ENCODE measurements around the gene JPH3. TPM values are rescaled to one million over a fixed set of nuclear protein-coding genes. Genes with fewer than 3 reads are reported as not detected.

The JPH3 gene
- total RNA-seq, 1 experiment from 2014 or later = 32.7 TPM

DNA sequence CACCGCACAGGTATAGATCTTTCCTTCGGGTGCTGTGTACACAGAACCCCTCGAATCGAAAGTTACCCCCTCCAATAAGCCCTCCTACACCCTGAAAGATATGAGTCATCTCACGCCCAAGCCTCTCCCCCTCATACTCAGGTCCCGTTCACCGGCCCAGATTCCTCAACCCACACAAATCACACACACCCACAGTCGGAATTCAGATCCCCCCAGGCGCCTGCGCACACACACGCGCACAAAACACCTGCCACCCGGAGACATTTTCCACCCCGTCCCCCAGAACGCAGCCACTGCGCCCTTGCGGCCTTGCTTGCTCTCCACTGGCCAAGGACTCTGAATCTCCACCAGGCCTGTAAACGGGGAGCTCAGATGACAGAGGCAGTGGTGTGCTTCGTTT lies 4.9 kb downstream of the JPH3 start:
- Histone ChIP-seq H4K91ac (ENCODE audit: insufficient read length, low read depth, low read length) (no peak overlapping the region), H3K27me3 (ENCODE audit: insufficient read depth, low read length) (no peaks in the 10 kb centered on the region), H4K8ac (replicated peaks; ENCODE audit: insufficient read length, low read depth, low read length) (no peak overlapping the region), H3K79me2 (ENCODE audit: insufficient read depth, low read length) (no peaks in the 10 kb centered on the region; the same call in 1 of the 2 replicates), H4K5ac (ENCODE audit: insufficient read length, low read depth, low read length) (no peak overlapping the region), H2BK15ac (ENCODE audit: low read depth, low read length) (no peak overlapping the region), H3K4me1 (ENCODE audit: insufficient read depth, low read length) (0 out of 2 replicates have a peak, but pooled peaks cover 3% of the 10 kb centered on the region), H2AK5ac (ENCODE audit: insufficient read length, low read length) (no peak overlapping the region), H3K56ac (ENCODE audit: insufficient read length, low read depth, low read length) (no peak overlapping the region), H3K4ac (ENCODE audit: low read depth, low read length) (no peak overlapping the region), H2BK12ac (ENCODE audit: insufficient read length, low read depth, low read length) (no peak overlapping the region), H3K9me3 (ENCODE audit: control insufficient read depth, low read depth, low read length) (no peaks in the 10 kb centered on the region), H2BK20ac (ENCODE audit: low read depth, low read length, poor library complexity, severe bottlenecking) (no peak overlapping the region), H3K14ac (ENCODE audit: insufficient read depth, low read length) (no peak overlapping the region), H4K20me1 (ENCODE audit: control insufficient read depth, insufficient read depth, insufficient read length) (peaks cover 2% of the 10 kb centered on the region), H3K79me1 (ENCODE audit: insufficient read depth, low read depth, low read length, poor library complexity, severe bottlenecking) (peaks cover 4% of the 10 kb centered on the region), H3K23ac (ENCODE audit: insufficient read length, low read depth, low read length) (no peak overlapping the region), H3T11ph (ENCODE audit: low read length) (no peak overlapping the region), H3K9ac (ENCODE audit: extremely low read depth, insufficient read length, low read length) (no peak overlapping the region), H3K23me2 (ENCODE audit: insufficient read length, low read depth, low read length, poor library complexity, severe bottlenecking) (peaks cover 12% of the 10 kb centered on the region), H3K4me2 (ENCODE audit: insufficient read depth, insufficient read length, low read length) (no peak overlapping the region), H2BK120ac (ENCODE audit: low read depth, low read length, poor library complexity, severe bottlenecking) (no peak overlapping the region), H2AFZ (ENCODE audit: low read length) (no peak overlapping the region), H3K18ac (ENCODE audit: insufficient read length, low read depth, low read length) (no peak overlapping the region), H2BK5ac (ENCODE audit: insufficient read length, low read length) (no peak overlapping the region), H3K27ac (ENCODE audit: insufficient read length, low read depth, low read length) (no peak overlapping the region)
- peaks cover 19 to 28% of the 10 kb centered on the region in 2 experiments for H3K4me1 Mint-ChIP-seq
- no CpG with 5 or more reads among the region's 19 CpGs for WGBS (ENCODE audit: extremely low coverage, insufficient read length, low lambda C conversion rate)
- TF ChIP-seq, protein P1, sequence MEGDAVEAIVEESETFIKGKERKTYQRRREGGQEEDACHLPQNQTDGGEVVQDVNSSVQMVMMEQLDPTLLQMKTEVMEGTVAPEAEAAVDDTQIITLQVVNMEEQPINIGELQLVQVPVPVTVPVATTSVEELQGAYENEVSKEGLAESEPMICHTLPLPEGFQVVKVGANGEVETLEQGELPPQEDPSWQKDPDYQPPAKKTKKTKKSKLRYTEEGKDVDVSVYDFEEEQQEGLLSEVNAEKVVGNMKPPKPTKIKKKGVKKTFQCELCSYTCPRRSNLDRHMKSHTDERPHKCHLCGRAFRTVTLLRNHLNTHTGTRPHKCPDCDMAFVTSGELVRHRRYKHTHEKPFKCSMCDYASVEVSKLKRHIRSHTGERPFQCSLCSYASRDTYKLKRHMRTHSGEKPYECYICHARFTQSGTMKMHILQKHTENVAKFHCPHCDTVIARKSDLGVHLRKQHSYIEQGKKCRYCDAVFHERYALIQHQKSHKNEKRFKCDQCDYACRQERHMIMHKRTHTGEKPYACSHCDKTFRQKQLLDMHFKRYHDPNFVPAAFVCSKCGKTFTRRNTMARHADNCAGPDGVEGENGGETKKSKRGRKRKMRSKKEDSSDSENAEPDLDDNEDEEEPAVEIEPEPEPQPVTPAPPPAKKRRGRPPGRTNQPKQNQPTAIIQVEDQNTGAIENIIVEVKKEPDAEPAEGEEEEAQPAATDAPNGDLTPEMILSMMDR (conservative IDR thresholded peaks at IDR 0.05) = no peak
- H3K27ac Mint-ChIP-seq = no peak overlapping the region; a peak in 1 of 7 replicates
- no peak overlapping the region; a peak in 1 of 5 replicates for H3K4me3 Mint-ChIP-seq
- no peaks in the 10 kb centered on the region; a peak in 1 of 5 replicates for H3K9me3 Mint-ChIP-seq
- peaks cover 16% of the 10 kb centered on the region for H3K27me3 Mint-ChIP-seq (ENCODE audit: low read depth)
- peaks cover 3 to 19% (median 5%) of the 10 kb centered on the region in 3 experiments; a peak in 3 of 7 replicates for H3K36me3 Mint-ChIP-seq (ENCODE audit: insufficient read depth in 1 of 3, low read depth in 3 of 3)
- DNase-seq = no peak

Data from H9 (cell line).